ENCODE data around the gene RBM17.
"Not testable (repeated sequence)": the region's sequence is repeated elsewhere in the genome, so short reads cannot be mapped to it uniquely, and the experiment has no call there.

Gene RBM17

GRCh38 chr10:6095810-6096570, 7.2 kb downstream of the RBM17 start:
- no peak for TF ChIP-seq CTCF (conservative IDR thresholded peaks at IDR 0.05; ENCODE audit: low read length)
- H3K4me3 ChIP-seq (ENCODE audit: low read length): no peak overlapping the region
- DNase-seq (ENCODE audit: low read depth): no peak

- H3K4me3 ChIP-seq (ENCODE audit: low read length): no peak overlapping the region
- no peak for DNase-seq (ENCODE audit: low read depth)
Measured at GRCh38 chr10:6097063-6097462, 8.2 kb downstream of the RBM17 start.

GRCh38 chr10:6098156-6098555, 9.3 kb downstream of the RBM17 start:
- DNase-seq (ENCODE audit: low read depth): no peak
- TF ChIP-seq CTCF (conservative IDR thresholded peaks at IDR 0.05; ENCODE audit: low read length): no peak
- no peak overlapping the region for H3K4me3 ChIP-seq (ENCODE audit: low read length)

More at GRCh38 chr10:6097063-6097462, 8.2 kb downstream of the RBM17 start:
- no peak for TF ChIP-seq CTCF (conservative IDR thresholded peaks at IDR 0.05; ENCODE audit: low read length)

GRCh38 chr10:6100370-6100769, 11.5 kb downstream of the RBM17 start:
- no peak overlapping the region for H3K4me3 ChIP-seq (ENCODE audit: low read length)
- no peak for TF ChIP-seq CTCF (conservative IDR thresholded peaks at IDR 0.05; ENCODE audit: low read length)
- DNase-seq (ENCODE audit: low read depth): no peak

- no peak overlapping the region for H3K4me3 ChIP-seq (ENCODE audit: low read length)
- no peak for DNase-seq (ENCODE audit: low read depth)
- no peak for TF ChIP-seq CTCF (conservative IDR thresholded peaks at IDR 0.05; ENCODE audit: low read length)
Measured at GRCh38 chr10:6101181-6101580, 12.3 kb downstream of the RBM17 start.

- no peak overlapping the region for H3K4me3 ChIP-seq (ENCODE audit: low read length)
- TF ChIP-seq CTCF (conservative IDR thresholded peaks at IDR 0.05; ENCODE audit: low read length): no peak
- DNase-seq (ENCODE audit: low read depth): no peak
Measured at GRCh38 chr10:6102128-6102527, 13.3 kb downstream of the RBM17 start.

GRCh38 chr10:6103591-6103990, 14.8 kb downstream of the RBM17 start:
- TF ChIP-seq CTCF (conservative IDR thresholded peaks at IDR 0.05; ENCODE audit: low read length): no peak
- no peak overlapping the region for H3K4me3 ChIP-seq (ENCODE audit: low read length)
- DNase-seq (ENCODE audit: low read depth): no peak

- DNase-seq (ENCODE audit: low read depth); H3K4me3 ChIP-seq (ENCODE audit: low read length): not testable (repeated sequence)
Measured at GRCh38 chr10:6107616-6108015, 18.8 kb downstream of the RBM17 start.

Measured in AG10803 (cell line).